ENCODE results near the gene EI24. TPM values are rescaled to one million over a fixed set of nuclear protein-coding genes. Genes with fewer than 3 reads are reported as not detected.

Gene EI24
- total RNA-seq, 3 donors from 2014 or later, result 88.5 to 111 (median 94.1) TPM

DNA sequence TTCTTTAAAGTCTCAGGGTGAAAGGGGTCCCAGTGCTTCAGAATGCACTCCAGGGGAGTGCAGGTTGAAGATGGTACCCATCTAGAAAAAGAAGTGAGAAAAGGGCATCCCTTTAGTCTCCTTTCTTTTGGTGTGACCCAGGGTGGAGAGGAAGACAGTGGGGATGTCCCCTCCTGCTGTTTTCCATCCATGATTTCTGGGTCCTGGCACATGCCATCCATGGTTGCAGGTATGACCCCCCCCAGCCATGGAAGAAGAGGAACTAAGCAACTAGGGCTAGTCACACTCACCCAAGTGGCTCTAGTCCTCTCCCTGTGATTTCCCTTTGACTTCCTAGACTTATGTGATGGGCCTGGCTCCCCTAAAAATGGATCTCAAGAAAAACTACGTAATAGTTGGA is 15.9 kb upstream of the EI24 start:
- Histone ChIP-seq H3K36me3 (no peaks in the 10 kb centered on the region), H3K27ac (no peak overlapping the region), H3K27me3 (no peaks in the 10 kb centered on the region), H3K9me3 (peaks cover 30 to 33% of the 10 kb centered on the region in 2 donors), H3K4me1 (no peaks in the 10 kb centered on the region), H3K4me3 (no peak overlapping the region)
- DNase-seq (ENCODE audit: low spot score in 2 of 2), result no peak
- TF ChIP-seq, protein P1, sequence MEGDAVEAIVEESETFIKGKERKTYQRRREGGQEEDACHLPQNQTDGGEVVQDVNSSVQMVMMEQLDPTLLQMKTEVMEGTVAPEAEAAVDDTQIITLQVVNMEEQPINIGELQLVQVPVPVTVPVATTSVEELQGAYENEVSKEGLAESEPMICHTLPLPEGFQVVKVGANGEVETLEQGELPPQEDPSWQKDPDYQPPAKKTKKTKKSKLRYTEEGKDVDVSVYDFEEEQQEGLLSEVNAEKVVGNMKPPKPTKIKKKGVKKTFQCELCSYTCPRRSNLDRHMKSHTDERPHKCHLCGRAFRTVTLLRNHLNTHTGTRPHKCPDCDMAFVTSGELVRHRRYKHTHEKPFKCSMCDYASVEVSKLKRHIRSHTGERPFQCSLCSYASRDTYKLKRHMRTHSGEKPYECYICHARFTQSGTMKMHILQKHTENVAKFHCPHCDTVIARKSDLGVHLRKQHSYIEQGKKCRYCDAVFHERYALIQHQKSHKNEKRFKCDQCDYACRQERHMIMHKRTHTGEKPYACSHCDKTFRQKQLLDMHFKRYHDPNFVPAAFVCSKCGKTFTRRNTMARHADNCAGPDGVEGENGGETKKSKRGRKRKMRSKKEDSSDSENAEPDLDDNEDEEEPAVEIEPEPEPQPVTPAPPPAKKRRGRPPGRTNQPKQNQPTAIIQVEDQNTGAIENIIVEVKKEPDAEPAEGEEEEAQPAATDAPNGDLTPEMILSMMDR (IDR thresholded peaks at IDR 0.05), result no peak
- TF ChIP-seq POLR2A (IDR thresholded peaks at IDR 0.05), result no peak
- no peak for TF ChIP-seq POLR2AphosphoS5 (IDR thresholded peaks at IDR 0.05)
- intact Hi-C loops (cut with DNase I; ENCODE audit: low total_unique reads), result no loop called here

DNA sequence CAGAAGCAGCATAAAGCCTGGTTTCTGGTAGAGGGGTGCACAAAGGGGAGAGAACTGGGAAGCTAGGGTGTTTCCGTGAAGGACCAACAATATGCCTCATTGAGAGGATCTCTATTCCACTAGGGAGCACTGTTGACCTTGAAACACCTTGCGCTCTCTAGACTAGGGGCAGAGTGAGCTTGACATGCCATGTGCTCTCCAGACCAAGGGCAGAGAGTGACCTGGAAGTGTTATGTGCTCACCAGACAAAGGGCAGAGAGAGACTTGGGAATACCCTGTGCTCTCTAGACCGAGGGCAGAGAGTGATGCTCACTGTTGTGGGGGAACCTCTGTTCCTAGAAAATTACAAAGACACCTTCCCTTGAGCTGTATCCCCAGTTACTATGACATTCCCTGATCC is 15.2 kb upstream of the EI24 start:
- intact Hi-C loops (cut with DNase I; ENCODE audit: low total_unique reads), result no loop called here
- no peak overlapping the region for H3K4me3 ChIP-seq
- no peaks in the 10 kb centered on the region for H3K36me3 ChIP-seq
- H3K4me1 ChIP-seq, result no peaks in the 10 kb centered on the region
- H3K27ac ChIP-seq, result no peak overlapping the region
- TF ChIP-seq, protein P1 (IDR thresholded peaks at IDR 0.05), result no peak
- no peak for TF ChIP-seq POLR2A (IDR thresholded peaks at IDR 0.05)
- TF ChIP-seq POLR2AphosphoS5 (IDR thresholded peaks at IDR 0.05), result no peak
- DNase-seq (ENCODE audit: low spot score in 2 of 2), result no peak
- H3K9me3 ChIP-seq, result peaks cover 30 to 33% of the 10 kb centered on the region in 2 donors
- H3K27me3 ChIP-seq, result no peaks in the 10 kb centered on the region

DNA sequence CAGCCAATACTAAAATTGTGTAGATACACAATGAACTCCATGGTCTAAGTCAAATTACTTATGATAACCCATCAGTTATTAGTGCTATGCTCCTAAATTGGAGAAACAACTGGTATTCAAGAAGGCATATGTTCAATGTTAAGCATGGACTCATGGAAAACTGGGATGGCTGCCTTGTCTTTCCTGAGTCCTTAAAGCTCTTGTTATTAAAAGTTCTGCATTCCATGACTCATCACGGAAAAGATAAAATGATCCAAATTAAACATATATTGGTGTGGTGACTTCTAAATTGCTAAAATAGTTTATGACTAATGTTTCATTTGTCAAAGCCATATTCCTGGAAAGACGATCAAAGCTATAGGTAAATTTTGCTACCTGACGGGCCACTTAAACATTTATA is 9.4 kb upstream of the EI24 start:
- Histone ChIP-seq H3K4me3 (no peak overlapping the region), H3K4me1 (no peaks in the 10 kb centered on the region), H3K27me3 (no peaks in the 10 kb centered on the region), H3K9me3 (peaks cover 0 to 2% of the 10 kb centered on the region in 2 donors), H3K36me3 (no peaks in the 10 kb centered on the region), H3K27ac (no peak overlapping the region)
- DNase-seq (ENCODE audit: low spot score in 2 of 2), result no peak
- TF ChIP-seq, protein P1 (IDR thresholded peaks at IDR 0.05), result no peak
- intact Hi-C loops (cut with DNase I; ENCODE audit: low total_unique reads), result loop anchor here (2.0 kb wide), 1 partner anchor 63 kb away; no protein-coding TSS in a partner anchor

DNA sequence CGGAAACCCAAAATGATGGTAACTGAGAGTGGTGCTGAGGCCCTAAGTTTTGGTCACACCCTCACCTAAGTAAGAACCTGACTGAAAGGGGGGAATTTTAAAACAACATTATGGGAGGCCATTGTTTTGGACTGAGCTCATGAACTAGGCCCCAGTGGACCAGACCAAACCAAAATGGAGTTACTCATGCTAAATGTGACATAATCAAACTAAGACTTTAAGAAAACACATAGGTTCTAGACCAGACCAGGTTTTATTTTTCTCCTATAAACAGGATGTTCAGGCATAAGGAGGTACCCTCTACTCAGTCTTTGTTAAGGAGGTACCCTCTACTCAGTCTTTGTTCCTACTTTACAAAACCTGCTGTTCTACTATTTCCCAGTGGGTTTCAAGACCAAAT is 7.4 kb upstream of the EI24 start:
- no peak overlapping the region for H3K27ac ChIP-seq
- no peaks in the 10 kb centered on the region for H3K4me1 ChIP-seq
- no peak for TF ChIP-seq POLR2AphosphoS5 (IDR thresholded peaks at IDR 0.05)
- no peak for TF ChIP-seq POLR2A (IDR thresholded peaks at IDR 0.05)
- TF ChIP-seq, protein P1 (IDR thresholded peaks at IDR 0.05), result no peak
- no peaks in the 10 kb centered on the region for H3K9me3 ChIP-seq
- no peak for DNase-seq (ENCODE audit: low spot score in 2 of 2)
- intact Hi-C loops (cut with DNase I; ENCODE audit: low total_unique reads), result no loop called here
- H3K27me3 ChIP-seq, result no peaks in the 10 kb centered on the region
- no peak overlapping the region for H3K4me3 ChIP-seq
- no peaks in the 10 kb centered on the region for H3K36me3 ChIP-seq

DNA sequence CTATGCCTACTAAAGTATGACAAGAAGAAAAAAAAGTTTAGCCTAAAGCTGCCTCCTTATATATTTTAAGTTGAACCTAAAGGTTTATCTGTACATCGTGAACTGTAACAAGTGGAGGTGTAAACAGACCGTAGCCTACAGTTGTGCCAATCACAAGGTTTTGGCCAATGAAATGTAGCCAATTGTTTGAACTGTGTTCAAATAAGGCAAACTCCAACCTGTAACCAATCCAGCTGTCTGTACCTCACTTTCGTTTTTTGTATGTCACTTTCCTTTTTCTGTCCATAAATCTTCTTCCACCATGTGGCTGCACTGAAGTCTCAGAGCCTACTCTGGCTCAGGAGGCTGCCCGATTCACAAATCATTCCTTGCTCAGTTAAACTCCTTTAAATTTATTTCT is 6.8 kb upstream of the EI24 start:
- H3K4me1 ChIP-seq, result no peaks in the 10 kb centered on the region
- no peaks in the 10 kb centered on the region for H3K9me3 ChIP-seq
- H3K27ac ChIP-seq, result no peak overlapping the region
- intact Hi-C loops (cut with DNase I; ENCODE audit: low total_unique reads), result no loop called here
- TF ChIP-seq POLR2AphosphoS5 (IDR thresholded peaks at IDR 0.05), result no peak
- no peak for TF ChIP-seq POLR2A (IDR thresholded peaks at IDR 0.05)
- TF ChIP-seq, protein P1 (IDR thresholded peaks at IDR 0.05), result no peak
- H3K27me3 ChIP-seq, result no peaks in the 10 kb centered on the region
- H3K36me3 ChIP-seq, result no peaks in the 10 kb centered on the region
- DNase-seq (ENCODE audit: low spot score in 2 of 2), result no peak
- H3K4me3 ChIP-seq, result no peak overlapping the region
